Measurements from ENCODE around the gene RNF8.
"Not testable (repeated sequence)": the region's sequence is repeated elsewhere in the genome, so short reads cannot be mapped to it uniquely, and the experiment has no call there.

The RNF8 gene

DNA sequence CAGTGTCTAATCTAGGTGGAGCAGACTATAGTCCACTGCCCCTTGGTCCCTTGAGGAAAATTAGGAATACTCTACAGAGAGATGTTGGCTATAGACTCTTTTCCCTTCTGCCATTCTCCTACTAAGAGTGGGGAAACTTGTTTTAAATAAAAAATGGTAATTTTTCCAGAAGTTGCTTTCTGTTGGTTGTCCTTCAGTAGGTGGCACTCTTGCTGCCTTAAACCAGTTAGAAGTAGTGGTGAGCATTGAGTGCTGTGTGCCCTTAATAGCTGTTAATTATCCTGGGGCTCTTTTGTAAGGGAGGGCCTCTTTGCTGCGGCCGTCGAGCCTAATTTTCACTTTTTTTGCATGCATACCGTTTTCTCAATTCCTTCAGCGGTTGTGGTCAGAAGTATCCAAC, 82.0 kb downstream of the RNF8 start:
- H3K27ac ChIP-seq, result no peak overlapping the region
- DNase-seq (ENCODE audit: low read depth, low spot score), result no peak

DNA sequence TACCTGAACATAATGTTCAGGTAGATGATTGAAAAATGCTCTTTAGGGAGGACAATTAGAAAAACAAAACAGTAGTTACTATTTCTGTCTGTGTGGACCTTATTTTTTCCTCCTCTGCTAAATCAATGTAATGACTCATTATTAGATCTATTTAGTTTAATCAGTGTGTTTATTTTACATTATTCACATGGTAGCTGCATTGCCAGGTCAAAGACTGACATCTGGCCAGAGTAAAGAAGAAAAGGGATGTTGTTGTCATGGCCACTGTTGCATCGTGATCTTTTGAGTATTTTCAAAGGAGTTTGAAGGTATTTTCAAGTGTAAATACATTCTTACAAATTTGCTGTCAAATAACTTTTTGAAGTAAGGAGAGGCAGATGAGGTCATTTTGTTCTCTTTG, 85.1 kb downstream of the RNF8 start:
- H3K27ac ChIP-seq, result no peak overlapping the region
- no peak for DNase-seq (ENCODE audit: low read depth, low spot score)

- no peak overlapping the region for H3K27ac ChIP-seq
Observed at GRCh38 chr6:37441651-37442050, 87.9 kb downstream of the RNF8 start.

DNA sequence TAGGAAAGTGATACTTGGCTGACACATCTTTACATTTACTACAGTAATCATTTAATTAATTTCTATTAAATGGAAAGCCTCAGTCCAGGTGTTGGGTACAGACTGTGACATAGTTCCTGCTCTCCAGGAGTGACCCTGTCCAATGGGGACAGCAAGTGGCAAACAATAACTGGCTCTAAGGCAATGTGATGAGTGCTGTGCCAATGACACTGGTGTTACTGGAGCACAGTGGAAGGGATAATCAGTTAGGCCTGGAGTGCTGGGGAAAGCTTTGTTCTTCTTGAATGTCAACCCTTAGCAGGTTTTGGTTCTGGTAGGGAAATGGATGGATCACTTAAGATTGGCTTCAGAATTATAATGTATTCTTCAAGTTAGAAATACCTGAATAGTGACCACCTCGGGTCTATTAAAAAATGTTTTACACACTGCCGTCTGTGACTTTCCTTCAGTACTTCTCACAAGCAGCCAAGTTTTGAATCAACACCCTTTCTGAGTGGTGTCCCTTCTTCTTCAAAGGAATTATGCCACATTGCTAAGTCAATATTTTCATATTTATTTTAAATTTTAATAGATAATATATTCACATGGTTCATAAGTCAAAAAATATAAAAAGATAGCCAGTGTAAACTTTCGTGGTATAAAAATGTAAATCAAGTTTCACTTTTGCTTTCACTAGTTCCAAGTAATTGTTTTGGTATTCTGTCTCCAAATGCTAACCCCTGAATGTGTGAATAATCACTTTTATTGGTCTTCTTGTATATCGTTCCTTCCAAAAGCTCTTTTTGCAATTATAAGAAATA, 88.8 kb downstream of the RNF8 start:
- no peak for DNase-seq (ENCODE audit: low read depth, low spot score)
- no peak overlapping the region for H3K27ac ChIP-seq

More at GRCh38 chr6:37441651-37442050, 87.9 kb downstream of the RNF8 start:
- DNase-seq (ENCODE audit: low read depth, low spot score), result no peak

DNA sequence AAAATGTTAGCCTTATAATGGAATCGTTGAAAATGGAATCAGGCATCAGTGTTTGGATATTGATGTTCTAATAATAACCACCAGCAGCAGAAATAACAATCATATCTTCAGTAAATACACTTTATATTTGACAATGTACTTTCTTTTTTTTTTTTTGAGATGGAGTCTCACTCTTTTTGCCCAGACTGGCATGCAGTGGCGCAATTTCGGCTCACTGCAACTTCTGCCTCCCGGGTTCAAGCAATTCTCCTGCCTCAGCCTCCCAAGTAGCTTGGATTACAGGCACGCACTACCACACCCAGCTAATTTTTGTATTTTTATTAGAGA, 89.4 kb downstream of the RNF8 start:
- not testable (repeated sequence) for DNase-seq (ENCODE audit: low read depth, low spot score); H3K27ac ChIP-seq

Measured in epithelial cell of prostate (primary cell).